ENCODE results near the gene KSR1. TPM values are rescaled to one million over a fixed set of nuclear protein-coding genes. Genes with fewer than 3 reads are reported as not detected.

KSR1 gene
- total RNA-seq, 1 experiment from 2014 or later, result 21.7 TPM

DNA sequence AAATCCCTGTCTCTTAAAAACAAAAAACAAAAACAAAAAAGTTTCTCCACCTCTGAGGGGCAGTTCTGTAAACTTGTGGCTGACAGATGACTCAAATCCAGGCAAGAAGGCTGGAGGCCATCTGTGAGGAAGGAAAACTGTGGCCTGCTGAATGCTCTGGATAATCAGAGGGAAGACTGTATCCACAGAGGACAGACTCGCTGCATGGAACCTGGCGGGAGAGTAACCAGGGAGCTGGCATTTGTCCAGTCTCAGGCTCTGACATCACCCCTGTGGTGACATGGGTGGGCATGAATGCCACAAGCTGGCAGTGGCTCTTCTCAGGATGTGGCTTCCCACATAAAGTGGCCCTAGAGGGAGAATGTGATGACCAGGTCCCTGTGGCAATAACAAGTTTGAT is 2.8 kb upstream of the KSR1 start:
- no TSS peak for BruUV-seq (replicated peaks)

DNA sequence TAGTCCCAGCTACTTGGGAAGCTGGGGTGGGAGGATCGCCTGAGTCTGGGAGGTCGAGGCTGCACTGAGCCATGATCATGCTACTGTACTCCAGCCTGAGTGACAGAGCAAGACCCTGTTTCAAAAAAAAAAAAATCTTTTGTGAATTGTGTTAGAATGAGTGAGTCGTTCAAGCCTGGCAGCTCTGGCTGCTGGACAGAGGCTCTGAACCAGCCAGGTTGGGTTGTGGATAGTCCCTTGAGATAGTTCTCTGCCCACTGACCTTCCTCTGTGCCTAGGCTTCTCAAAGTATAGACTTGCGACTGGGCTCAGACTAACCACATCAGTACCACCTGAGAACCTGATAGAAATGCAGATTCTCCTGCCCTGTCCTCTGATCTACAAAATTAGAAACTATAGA is 2.2 kb upstream of the KSR1 start:
- POLR2A ChIA-PET, result no interaction called here

More for the DNA sequence above, 2.8 kb upstream of the KSR1 start:
- Histone ChIP-seq H3K4me1 (ENCODE audit: control insufficient read depth, insufficient read depth, low read length) (peaks cover 13% of the 10 kb centered on the region), H3K9me3 (ENCODE audit: control insufficient read depth, insufficient read depth, low read depth, low read length) (no peaks in the 10 kb centered on the region), H3K27me3 (ENCODE audit: control insufficient read depth, insufficient read depth, low read length) (no peaks in the 10 kb centered on the region), H3K27ac (ENCODE audit: low read length) (no peak overlapping the region), H3K4me3 (ENCODE audit: low read depth in 2 of 2, low read length in 2 of 2) (no peak overlapping the region), H3K36me3 (ENCODE audit: control insufficient read depth, insufficient read depth, low read length) (no peaks in the 10 kb centered on the region)
- in situ Hi-C loops (cut with HindIII; ENCODE audit: low pct_unique_long_range_greater_than_20kb, low sequenced_read_pairs), result no loop called here
- ATAC-seq (no peak), DNase-seq (ENCODE audit: low read depth, low spot score) (no peak)
- ChIA-PET CTCF (no interaction called here), POLR2A (no interaction called here)
- TF ChIP-seq, protein P1, sequence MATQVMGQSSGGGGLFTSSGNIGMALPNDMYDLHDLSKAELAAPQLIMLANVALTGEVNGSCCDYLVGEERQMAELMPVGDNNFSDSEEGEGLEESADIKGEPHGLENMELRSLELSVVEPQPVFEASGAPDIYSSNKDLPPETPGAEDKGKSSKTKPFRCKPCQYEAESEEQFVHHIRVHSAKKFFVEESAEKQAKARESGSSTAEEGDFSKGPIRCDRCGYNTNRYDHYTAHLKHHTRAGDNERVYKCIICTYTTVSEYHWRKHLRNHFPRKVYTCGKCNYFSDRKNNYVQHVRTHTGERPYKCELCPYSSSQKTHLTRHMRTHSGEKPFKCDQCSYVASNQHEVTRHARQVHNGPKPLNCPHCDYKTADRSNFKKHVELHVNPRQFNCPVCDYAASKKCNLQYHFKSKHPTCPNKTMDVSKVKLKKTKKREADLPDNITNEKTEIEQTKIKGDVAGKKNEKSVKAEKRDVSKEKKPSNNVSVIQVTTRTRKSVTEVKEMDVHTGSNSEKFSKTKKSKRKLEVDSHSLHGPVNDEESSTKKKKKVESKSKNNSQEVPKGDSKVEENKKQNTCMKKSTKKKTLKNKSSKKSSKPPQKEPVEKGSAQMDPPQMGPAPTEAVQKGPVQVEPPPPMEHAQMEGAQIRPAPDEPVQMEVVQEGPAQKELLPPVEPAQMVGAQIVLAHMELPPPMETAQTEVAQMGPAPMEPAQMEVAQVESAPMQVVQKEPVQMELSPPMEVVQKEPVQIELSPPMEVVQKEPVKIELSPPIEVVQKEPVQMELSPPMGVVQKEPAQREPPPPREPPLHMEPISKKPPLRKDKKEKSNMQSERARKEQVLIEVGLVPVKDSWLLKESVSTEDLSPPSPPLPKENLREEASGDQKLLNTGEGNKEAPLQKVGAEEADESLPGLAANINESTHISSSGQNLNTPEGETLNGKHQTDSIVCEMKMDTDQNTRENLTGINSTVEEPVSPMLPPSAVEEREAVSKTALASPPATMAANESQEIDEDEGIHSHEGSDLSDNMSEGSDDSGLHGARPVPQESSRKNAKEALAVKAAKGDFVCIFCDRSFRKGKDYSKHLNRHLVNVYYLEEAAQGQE (IDR thresholded peaks at IDR 0.05; ENCODE audit: insufficient read depth in 1 of 2, low read depth in 2 of 2, low read length in 1 of 2), result no peak
- no peak for TF ChIP-seq SIN3A (IDR thresholded peaks at IDR 0.05; ENCODE audit: borderline replicate concordance, insufficient read depth, low read depth, low read length)
- TF ChIP-seq POLR2AphosphoS5 (IDR thresholded peaks at IDR 0.05; ENCODE audit: low read depth, low read length), result no peak
- TF ChIP-seq, protein P2, sequence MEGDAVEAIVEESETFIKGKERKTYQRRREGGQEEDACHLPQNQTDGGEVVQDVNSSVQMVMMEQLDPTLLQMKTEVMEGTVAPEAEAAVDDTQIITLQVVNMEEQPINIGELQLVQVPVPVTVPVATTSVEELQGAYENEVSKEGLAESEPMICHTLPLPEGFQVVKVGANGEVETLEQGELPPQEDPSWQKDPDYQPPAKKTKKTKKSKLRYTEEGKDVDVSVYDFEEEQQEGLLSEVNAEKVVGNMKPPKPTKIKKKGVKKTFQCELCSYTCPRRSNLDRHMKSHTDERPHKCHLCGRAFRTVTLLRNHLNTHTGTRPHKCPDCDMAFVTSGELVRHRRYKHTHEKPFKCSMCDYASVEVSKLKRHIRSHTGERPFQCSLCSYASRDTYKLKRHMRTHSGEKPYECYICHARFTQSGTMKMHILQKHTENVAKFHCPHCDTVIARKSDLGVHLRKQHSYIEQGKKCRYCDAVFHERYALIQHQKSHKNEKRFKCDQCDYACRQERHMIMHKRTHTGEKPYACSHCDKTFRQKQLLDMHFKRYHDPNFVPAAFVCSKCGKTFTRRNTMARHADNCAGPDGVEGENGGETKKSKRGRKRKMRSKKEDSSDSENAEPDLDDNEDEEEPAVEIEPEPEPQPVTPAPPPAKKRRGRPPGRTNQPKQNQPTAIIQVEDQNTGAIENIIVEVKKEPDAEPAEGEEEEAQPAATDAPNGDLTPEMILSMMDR (IDR thresholded peaks at IDR 0.05), result no peak
- no peak for TF ChIP-seq TCF7L2 (IDR thresholded peaks at IDR 0.05; ENCODE audit: low read depth, low read length)
- intact Hi-C loops (cut with micrococcal nuclease; ENCODE audit: unreplicated experiment), result no loop called here

More for the DNA sequence above, 2.2 kb upstream of the KSR1 start:
- DNase-seq (ENCODE audit: low read depth, low spot score), result no peak
- CTCF ChIA-PET, result no interaction called here
- BruUV-seq (replicated peaks), result no TSS peak
- Histone ChIP-seq H3K27ac (ENCODE audit: low read length) (no peak overlapping the region), H3K4me3 (ENCODE audit: low read depth in 2 of 2, low read length in 2 of 2) (no peak overlapping the region), H3K4me1 (ENCODE audit: control insufficient read depth, insufficient read depth, low read length) (peaks cover 17% of the 10 kb centered on the region), H3K9me3 (ENCODE audit: control insufficient read depth, insufficient read depth, low read depth, low read length) (no peaks in the 10 kb centered on the region), H3K36me3 (ENCODE audit: control insufficient read depth, insufficient read depth, low read length) (no peaks in the 10 kb centered on the region), H3K27me3 (ENCODE audit: control insufficient read depth, insufficient read depth, low read length) (no peaks in the 10 kb centered on the region)
- intact Hi-C loops (cut with micrococcal nuclease; ENCODE audit: unreplicated experiment) (no loop called here), in situ Hi-C loops (cut with HindIII; ENCODE audit: low pct_unique_long_range_greater_than_20kb, low sequenced_read_pairs) (no loop called here)
- TF ChIP-seq, protein P1 (IDR thresholded peaks at IDR 0.05; ENCODE audit: insufficient read depth in 1 of 2, low read depth in 2 of 2, low read length in 1 of 2), result 0 out of 4 replicates have a peak, but pooled peaks of 1 of the 2 experiments have one; percentile 15
- TF ChIP-seq SIN3A (IDR thresholded peaks at IDR 0.05; ENCODE audit: borderline replicate concordance, insufficient read depth, low read depth, low read length), result no peak
- ATAC-seq, result no peak

Measured in Panc1 (cell line).